Measurements from ENCODE around the gene DCST2. TPM values are rescaled to one million over a fixed set of nuclear protein-coding genes. Genes with fewer than 3 reads are reported as not detected.

DCST2 gene
- total and polyA plus RNA-seq, 9 of the 15 experiments (the other 6 are each of a cell fraction or from before 2014, with no cell fraction given): 0.09 to 0.49 (median 0.11) TPM; not detected in 3

- no TSS peak for BruUV-seq (replicated peaks)
- in situ Hi-C loops (cut with MboI): no loop called here
- Histone ChIP-seq H3K27me3 (ENCODE audit: control insufficient read depth in 2 of 2, insufficient read depth in 2 of 2, low read length in 2 of 2) (peaks cover 0 to 3% of the 10 kb centered on the region in 2 experiments; a peak in 2 of 5 replicates), H3K4me2 (ENCODE audit: insufficient read depth, low read length) (no peak overlapping the region), H3K9me1 (ENCODE audit: control insufficient read depth, insufficient read depth, low read length) (peaks cover 4% of the 10 kb centered on the region), H3K9ac (ENCODE audit: insufficient read depth in 1 of 2, low read depth in 2 of 2, low read length in 2 of 2) (peak overlapping the region in 1 of 2 experiments; percentile 86; a peak in 2 of 4 replicates), H3K4me3 (no peak overlapping the region), H2AFZ (ENCODE audit: low read depth, low read length) (no peak overlapping the region), H3K79me2 (ENCODE audit: control insufficient read depth, insufficient read depth, low read length) (no peaks in the 10 kb centered on the region), H3K36me3 (ENCODE audit: control insufficient read depth, insufficient read depth, low read length) (no peaks in the 10 kb centered on the region), H4K20me1 (replicated peaks; ENCODE audit: control insufficient read depth, insufficient read depth, low read length) (peaks cover 6% of the 10 kb centered on the region; the same call in 1 of the 2 replicates), H3K4me1 (replicated peaks in 1 of 2; ENCODE audit: control insufficient read depth in 2 of 2, insufficient read depth in 2 of 2, low read length in 2 of 2) (peaks cover 8 to 16% of the 10 kb centered on the region in 2 experiments; a peak in 3 of 5 replicates), H3K27ac (ENCODE audit: extremely low read depth, low read depth, low read length) (no peak overlapping the region), H3K9me3 (replicated peaks; ENCODE audit: control insufficient read depth, insufficient read depth, low read depth, low read length) (no peaks in the 10 kb centered on the region)
- no peak for FAIRE-seq
- ChIA-PET POLR2A (interaction anchor here (1.5 to 2.1 kb wide), 2 partner anchors 17 to 27 kb away, joined by 3 to 5 read pairs; no protein-coding TSS in a partner anchor), CTCF (ENCODE audit: low intra/inter-chr PET ratio) (no interaction called here)
- DNase-seq (ENCODE audit: extremely low read depth in 1 of 4, low spot score in 3 of 4): no peak
- 21% methylated on average over 5 of the region's 5 CpGs for WGBS (ENCODE audit: insufficient coverage, low coverage, missing lambda C conversion rate)
- no peak for ATAC-seq
- intact Hi-C loops (cut with micrococcal nuclease): no loop called here
- TF ChIP-seq ILK (tag; IDR thresholded peaks at IDR 0.05; ENCODE audit: borderline replicate concordance, low read depth) (no peak), GATA2 (CRISPR knock-in tag; IDR thresholded peaks at IDR 0.05) (no peak), CREB5 (CRISPR knock-in tag; IDR thresholded peaks at IDR 0.05) (no peak), SAP30 (IDR thresholded peaks at IDR 0.05; ENCODE audit: borderline replicate concordance, insufficient read depth, low read depth, low read length, poor library complexity, severe bottlenecking) (no peak), U2AF2 (optimal IDR thresholded peaks at IDR 0.05; ENCODE audit: low read depth, low read length) (no peak), KHSRP (IDR thresholded peaks at IDR 0.05) (no peak), COPS2 (conservative IDR thresholded peaks at IDR 0.05) (no peak), NCOR1 (IDR thresholded peaks at IDR 0.05) (no peak), GTF3C2 (IDR thresholded peaks at IDR 0.05; ENCODE audit: borderline replicate concordance, extremely low read depth, insufficient read length) (no peak), ZNF121 (CRISPR knock-in tag; conservative IDR thresholded peaks at IDR 0.05) (no peak), ZEB2 (IDR thresholded peaks at IDR 0.05) (no peak)
- TF ChIP-seq, protein P1, sequence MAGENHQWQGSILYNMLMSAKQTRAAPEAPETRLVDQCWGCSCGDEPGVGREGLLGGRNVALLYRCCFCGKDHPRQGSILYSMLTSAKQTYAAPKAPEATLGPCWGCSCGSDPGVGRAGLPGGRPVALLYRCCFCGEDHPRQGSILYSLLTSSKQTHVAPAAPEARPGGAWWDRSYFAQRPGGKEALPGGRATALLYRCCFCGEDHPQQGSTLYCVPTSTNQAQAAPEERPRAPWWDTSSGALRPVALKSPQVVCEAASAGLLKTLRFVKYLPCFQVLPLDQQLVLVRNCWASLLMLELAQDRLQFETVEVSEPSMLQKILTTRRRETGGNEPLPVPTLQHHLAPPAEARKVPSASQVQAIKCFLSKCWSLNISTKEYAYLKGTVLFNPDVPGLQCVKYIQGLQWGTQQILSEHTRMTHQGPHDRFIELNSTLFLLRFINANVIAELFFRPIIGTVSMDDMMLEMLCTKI (IDR thresholded peaks at IDR 0.05; ENCODE audit: partially characterized antibody): no peak
- TF ChIP-seq, protein P2, sequence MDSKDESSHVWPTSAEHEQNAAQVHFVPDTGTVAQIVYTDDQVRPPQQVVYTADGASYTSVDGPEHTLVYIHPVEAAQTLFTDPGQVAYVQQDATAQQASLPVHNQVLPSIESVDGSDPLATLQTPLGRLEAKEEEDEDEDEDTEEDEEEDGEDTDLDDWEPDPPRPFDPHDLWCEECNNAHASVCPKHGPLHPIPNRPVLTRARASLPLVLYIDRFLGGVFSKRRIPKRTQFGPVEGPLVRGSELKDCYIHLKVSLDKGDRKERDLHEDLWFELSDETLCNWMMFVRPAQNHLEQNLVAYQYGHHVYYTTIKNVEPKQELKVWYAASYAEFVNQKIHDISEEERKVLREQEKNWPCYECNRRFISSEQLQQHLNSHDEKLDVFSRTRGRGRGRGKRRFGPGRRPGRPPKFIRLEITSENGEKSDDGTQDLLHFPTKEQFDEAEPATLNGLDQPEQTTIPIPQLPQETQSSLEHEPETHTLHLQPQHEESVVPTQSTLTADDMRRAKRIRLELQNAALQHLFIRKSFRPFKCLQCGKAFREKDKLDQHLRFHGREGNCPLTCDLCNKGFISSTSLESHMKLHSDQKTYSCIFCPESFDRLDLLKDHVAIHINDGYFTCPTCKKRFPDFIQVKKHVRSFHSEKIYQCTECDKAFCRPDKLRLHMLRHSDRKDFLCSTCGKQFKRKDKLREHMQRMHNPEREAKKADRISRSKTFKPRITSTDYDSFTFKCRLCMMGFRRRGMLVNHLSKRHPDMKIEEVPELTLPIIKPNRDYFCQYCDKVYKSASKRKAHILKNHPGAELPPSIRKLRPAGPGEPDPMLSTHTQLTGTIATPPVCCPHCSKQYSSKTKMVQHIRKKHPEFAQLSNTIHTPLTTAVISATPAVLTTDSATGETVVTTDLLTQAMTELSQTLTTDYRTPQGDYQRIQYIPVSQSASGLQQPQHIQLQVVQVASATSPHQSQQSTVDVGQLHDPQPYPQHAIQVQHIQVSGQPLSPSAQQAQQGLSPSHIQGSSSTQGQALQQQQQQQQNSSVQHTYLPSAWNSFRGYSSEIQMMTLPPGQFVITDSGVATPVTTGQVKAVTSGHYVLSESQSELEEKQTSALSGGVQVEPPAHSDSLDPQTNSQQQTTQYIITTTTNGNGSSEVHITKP (IDR thresholded peaks at IDR 0.05; ENCODE audit: partially characterized antibody): no peak
Measured at GRCh38 chr1:155042789-155043188, 9.2 kb upstream of the DCST2 start.

Measured in K562 (cell line).